Colonic mucosa (tissue), 4 donors: ENCODE measurements around the gene PCID2. TPM values are rescaled to one million over a fixed set of nuclear protein-coding genes. Genes with fewer than 3 reads are reported as not detected.
A peak's percentile ranks its signal among the peaks of the same experiment; 100 is the strongest.

ENCODE experiments used
- DNase-seq: peaks from one replicate; pipeline ENCODE4 v3.0.0-alpha.2; 2020
- H3K27ac ChIP-seq: fragments of 200-600 bp; one replicate; pipeline ENCODE4 v1.8.0; 2021
- H3K27me3 ChIP-seq: fragments of 200-600 bp; one replicate; pipeline ENCODE4 v1.8.0; 2021
- H3K36me3 ChIP-seq: fragments of 200-600 bp; one replicate; pipeline ENCODE4 v1.8.0; 2021
- H3K4me1 ChIP-seq: fragments of 200-600 bp; one replicate; pipeline ENCODE4 v1.8.0; 2021; ENCODE audit warnings: mild to moderate bottlenecking
- H3K4me3 ChIP-seq: fragments of 200-600 bp; one replicate; pipeline ENCODE4 v1.8.0; 2021
- H3K9ac ChIP-seq, 2 donors: one replicate each; pipeline ENCODE4 v1.7.0; 2013; ENCODE audit warnings: control low read depth in 2 of 2, low read depth in 2 of 2, low read length in 2 of 2
- H3K9me3 ChIP-seq: fragments of 200-600 bp; one replicate; pipeline ENCODE4 v1.8.0; 2021
- intact Hi-C: fragments of 100-400 bp; cut with DNase I; formaldehyde crosslinking; loops from one replicate; pipeline ENCODE4 v1.14.1; 2022
- total RNA-seq, 2 donors: library from RNA; stranded (reverse); fragmentation: NEBNext Ultra II Directional in 1 of 2; extraction: Animal tissue kit (Norgen Biotek cat#: 25700) in 1 of 2; gene quantifications; one replicate each; pipeline ENCODE4 v1.2.1, GENCODE V29; 2021
- TF ChIP-seq, protein P1 (sequence below): fragments of 200-600 bp; IDR thresholded peaks from one replicate; pipeline ENCODE4 v1.8.0; 2022; ENCODE audit warnings: antibody characterized with exemption, mild to moderate bottlenecking
- donor health status: healthy.
- donor health status: DM: no; HTN: no; CAD: no.
- donor health status: DM: no; HTN: no; CAD: no.

Gene PCID2
- total RNA-seq, 2 donors from 2014 or later: 23.4 to 40.2 TPM

DNA sequence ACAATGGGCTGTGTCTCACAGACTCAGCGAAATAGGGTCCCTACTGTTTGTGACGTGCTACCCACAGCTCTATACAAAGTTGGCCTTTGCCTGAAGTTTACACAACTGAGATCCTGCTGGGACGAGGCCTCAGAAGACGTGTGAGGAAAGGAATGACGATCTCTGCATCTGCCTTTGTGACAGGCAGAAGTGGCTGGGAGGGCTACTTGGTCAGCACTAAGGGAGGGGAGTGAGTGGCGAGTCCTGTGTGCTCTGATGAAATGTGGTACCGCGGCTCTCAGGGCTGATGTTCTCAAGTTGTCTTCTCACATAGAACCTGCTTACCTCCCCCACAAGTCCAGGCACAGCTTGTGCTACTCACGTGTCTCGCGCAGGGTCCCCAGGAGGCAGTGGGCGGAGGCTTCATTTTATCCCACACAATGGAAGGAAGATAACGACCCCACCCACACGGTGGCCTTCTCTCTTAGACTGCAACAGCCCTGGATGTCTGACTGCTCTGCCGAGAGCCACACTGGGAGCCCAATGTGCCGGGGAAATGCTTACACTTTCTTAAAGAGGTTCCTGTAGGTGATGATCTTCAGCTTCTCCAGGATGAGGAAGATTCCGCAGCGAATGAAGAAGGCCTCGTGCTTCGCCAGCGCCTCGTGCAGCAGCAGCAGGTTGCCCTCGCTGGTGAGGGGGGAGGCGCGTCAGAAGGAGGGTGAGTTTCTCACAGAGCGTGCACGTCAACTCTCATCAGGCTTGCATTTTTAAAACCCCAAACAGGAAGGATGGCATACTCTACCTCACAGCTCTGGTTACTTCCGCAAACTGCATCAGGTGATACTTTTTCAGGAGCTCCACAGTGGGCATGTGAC lies 28.9 kb downstream of the PCID2 start:
- intact Hi-C loops: no loop called here
- Histone ChIP-seq H3K4me1 (peaks cover 5% of the 10 kb centered on the region), H3K4me3 (no peak overlapping the region), H3K27ac (no peak overlapping the region), H3K9me3 (no peaks in the 10 kb centered on the region), H3K36me3 (peaks cover 1% of the 10 kb centered on the region), H3K27me3 (no peaks in the 10 kb centered on the region), H3K9ac (no peak overlapping the region)
- TF ChIP-seq, protein P1, sequence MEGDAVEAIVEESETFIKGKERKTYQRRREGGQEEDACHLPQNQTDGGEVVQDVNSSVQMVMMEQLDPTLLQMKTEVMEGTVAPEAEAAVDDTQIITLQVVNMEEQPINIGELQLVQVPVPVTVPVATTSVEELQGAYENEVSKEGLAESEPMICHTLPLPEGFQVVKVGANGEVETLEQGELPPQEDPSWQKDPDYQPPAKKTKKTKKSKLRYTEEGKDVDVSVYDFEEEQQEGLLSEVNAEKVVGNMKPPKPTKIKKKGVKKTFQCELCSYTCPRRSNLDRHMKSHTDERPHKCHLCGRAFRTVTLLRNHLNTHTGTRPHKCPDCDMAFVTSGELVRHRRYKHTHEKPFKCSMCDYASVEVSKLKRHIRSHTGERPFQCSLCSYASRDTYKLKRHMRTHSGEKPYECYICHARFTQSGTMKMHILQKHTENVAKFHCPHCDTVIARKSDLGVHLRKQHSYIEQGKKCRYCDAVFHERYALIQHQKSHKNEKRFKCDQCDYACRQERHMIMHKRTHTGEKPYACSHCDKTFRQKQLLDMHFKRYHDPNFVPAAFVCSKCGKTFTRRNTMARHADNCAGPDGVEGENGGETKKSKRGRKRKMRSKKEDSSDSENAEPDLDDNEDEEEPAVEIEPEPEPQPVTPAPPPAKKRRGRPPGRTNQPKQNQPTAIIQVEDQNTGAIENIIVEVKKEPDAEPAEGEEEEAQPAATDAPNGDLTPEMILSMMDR: no peak
- no peak for DNase-seq

DNA sequence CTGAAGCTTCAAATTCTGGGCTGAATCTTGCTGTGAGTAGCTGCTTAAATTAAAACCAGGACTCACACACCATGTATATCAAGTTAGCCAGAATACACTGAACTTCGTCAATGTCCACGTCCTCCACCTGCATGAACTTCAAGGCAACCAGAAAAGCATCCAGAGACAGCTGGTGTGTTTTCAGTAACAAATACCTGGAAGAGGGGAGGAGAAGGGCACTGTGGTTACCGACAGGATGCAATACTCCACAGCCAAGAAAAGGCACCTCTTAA lies 29.6 kb downstream of the PCID2 start:
- Histone ChIP-seq H3K27me3 (no peaks in the 10 kb centered on the region), H3K4me3 (no peak overlapping the region), H3K27ac (no peak overlapping the region), H3K9me3 (no peaks in the 10 kb centered on the region), H3K4me1 (peaks cover 5% of the 10 kb centered on the region), H3K36me3 (no peaks in the 10 kb centered on the region), H3K9ac (no peak overlapping the region)
- no peak for DNase-seq
- TF ChIP-seq, protein P1: no peak
- intact Hi-C loops: no loop called here

DNA sequence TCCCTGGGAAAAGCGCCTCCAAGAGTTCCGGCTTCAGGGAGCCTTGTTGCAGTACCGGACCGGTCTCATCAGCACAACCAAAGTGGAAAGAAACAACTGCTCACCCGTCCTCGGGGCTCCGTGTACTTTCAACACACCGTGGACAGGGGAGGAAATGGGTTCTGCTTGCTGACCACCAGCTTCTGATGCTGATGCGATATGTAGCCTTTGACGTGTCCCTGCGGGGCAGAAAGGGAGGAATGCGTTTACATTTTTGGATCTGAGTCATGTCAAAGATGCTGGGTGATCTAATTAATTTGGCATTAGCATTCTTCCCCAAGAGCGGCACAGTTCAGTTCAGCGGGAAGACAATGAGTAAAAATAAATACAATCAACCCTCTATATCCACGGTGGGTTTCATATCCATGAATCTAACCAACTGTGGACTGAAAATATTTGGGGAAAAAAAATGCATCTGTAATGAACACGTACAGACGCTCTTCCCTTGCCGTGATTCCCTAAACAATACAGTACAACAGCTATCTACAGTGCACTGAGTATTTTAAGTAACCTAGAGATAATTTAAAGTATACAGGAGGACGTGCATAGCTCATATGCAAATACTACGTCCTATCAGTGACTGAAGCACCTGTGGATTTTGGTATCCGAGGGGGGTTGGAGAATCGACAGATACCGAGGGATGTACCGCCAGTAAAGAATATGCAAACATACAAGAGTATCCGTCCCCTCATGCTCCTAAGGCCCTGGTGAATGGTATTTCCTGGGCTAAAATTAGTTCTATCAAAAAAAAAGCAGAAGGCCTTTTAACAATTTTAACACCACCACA lies 30.2 kb downstream of the PCID2 start:
- TF ChIP-seq, protein P1: no peak
- Histone ChIP-seq H3K27me3 (no peaks in the 10 kb centered on the region), H3K36me3 (no peaks in the 10 kb centered on the region), H3K4me3 (no peak overlapping the region), H3K9ac (no peak overlapping the region), H3K4me1 (peaks cover 5% of the 10 kb centered on the region), H3K27ac (no peak overlapping the region), H3K9me3 (no peaks in the 10 kb centered on the region)
- DNase-seq: no peak
- intact Hi-C loops: no loop called here

DNA sequence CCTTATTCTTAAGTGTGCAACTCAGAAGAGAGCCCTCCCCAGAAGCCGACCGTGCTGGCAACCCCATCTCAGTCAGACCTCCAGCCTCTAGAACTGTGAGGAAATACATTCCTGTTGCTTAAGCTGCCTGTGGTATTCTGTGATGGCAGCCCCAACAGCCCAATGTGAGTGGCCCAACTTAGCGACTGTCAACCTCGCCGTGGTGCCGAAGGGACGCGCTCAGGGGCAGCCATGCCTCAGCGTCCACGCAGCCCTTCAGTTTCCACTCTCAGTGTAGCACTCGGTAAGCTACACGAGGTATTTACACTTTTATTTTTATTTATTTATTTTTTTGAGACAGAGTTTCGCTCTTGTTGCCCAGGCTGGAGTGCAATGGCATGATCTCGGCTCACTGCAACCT lies 31.6 kb downstream of the PCID2 start:
- Histone ChIP-seq H3K4me3 (no peak overlapping the region), H3K27ac (no peak overlapping the region), H3K9me3 (no peaks in the 10 kb centered on the region), H3K27me3 (no peaks in the 10 kb centered on the region), H3K9ac (no peak overlapping the region), H3K36me3 (no peaks in the 10 kb centered on the region), H3K4me1 (peaks cover 5% of the 10 kb centered on the region)
- intact Hi-C loops: no loop called here
- DNase-seq: no peak
- TF ChIP-seq, protein P1: no peak

DNA sequence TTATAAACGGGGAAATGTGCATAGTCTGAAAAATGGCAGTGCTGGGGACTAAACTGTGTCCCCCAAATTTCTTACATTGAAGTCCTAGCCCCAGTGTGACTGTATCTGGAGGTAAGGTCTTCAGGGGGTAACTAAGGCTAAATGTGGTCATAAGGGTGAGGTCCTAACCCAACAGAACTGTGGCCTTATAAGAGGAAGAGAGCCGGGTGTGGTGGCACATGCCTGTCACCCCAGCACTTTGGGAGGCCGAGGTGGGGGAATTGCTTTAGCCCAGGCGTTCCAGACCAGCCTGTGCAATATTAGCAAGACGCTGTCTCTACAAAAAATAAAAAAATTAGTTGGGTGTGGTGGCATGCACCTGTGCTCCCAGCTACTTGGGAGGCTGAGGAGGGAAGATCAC lies 32.2 kb downstream of the PCID2 start:
- TF ChIP-seq, protein P1: no peak
- Histone ChIP-seq H3K9me3 (no peaks in the 10 kb centered on the region), H3K9ac (no peak overlapping the region), H3K36me3 (no peaks in the 10 kb centered on the region), H3K4me1 (peaks cover 5% of the 10 kb centered on the region), H3K4me3 (no peak overlapping the region), H3K27ac (no peak overlapping the region), H3K27me3 (no peaks in the 10 kb centered on the region)
- intact Hi-C loops: no loop called here
- DNase-seq: peak; percentile 63
